ENCODE data around the gene PRPF31.

PRPF31 gene

GRCh38 chr19:54173359-54173699, 57.8 kb downstream of the PRPF31 start:
- TF ChIP-seq CTCF (IDR thresholded peaks at IDR 0.05; ENCODE audit: insufficient read depth, missing control alignments) = no peak
- no peak for FAIRE-seq

GRCh38 chr19:54173951-54174834, 58.6 kb downstream of the PRPF31 start:
- no peak for FAIRE-seq
- TF ChIP-seq CTCF (IDR thresholded peaks at IDR 0.05; ENCODE audit: insufficient read depth, missing control alignments) = no peak

More at GRCh38 chr19:54173359-54173699, 57.8 kb downstream of the PRPF31 start:
- no peak for DNase-seq (ENCODE audit: insufficient read length, low spot score)

GRCh38 chr19:54178581-54179261, 63.2 kb downstream of the PRPF31 start:
- no peak for FAIRE-seq
- no peak for TF ChIP-seq CTCF (IDR thresholded peaks at IDR 0.05; ENCODE audit: insufficient read depth, missing control alignments)
- DNase-seq (ENCODE audit: insufficient read length, low spot score) = no peak

More at GRCh38 chr19:54173951-54174834, 58.6 kb downstream of the PRPF31 start:
- DNase-seq (ENCODE audit: insufficient read length, low spot score) = no peak

GRCh38 chr19:54179262-54179852, 63.8 kb downstream of the PRPF31 start:
- no peak for FAIRE-seq
- no peak for TF ChIP-seq CTCF (IDR thresholded peaks at IDR 0.05; ENCODE audit: insufficient read depth, missing control alignments)
- DNase-seq (ENCODE audit: insufficient read length, low spot score) = no peak

- no peak for TF ChIP-seq CTCF (IDR thresholded peaks at IDR 0.05; ENCODE audit: insufficient read depth, missing control alignments)
- no peak for FAIRE-seq
- DNase-seq (ENCODE audit: insufficient read length, low spot score) = no peak
Measured at GRCh38 chr19:54179921-54180461, 64.4 kb downstream of the PRPF31 start.

- DNase-seq (ENCODE audit: insufficient read length, low spot score) = no peak
- no peak for FAIRE-seq
- TF ChIP-seq CTCF (IDR thresholded peaks at IDR 0.05; ENCODE audit: insufficient read depth, missing control alignments) = no peak
Measured at GRCh38 chr19:54180691-54181091, 65.1 kb downstream of the PRPF31 start.
